HCT116 (cell line): ENCODE results near the gene NAT16.

ENCODE experiments used
- CTCF ChIP-seq, 3 experiments: fragments of 200-600 bp in 1 of 3; sonication (generic) in 1 of 3; IDR thresholded peaks in 2 of 3; conservative IDR thresholded peaks in 1 of 3; 2 replicates each; pipeline ENCODE4 v1.5.1; 2012 to 2017; ENCODE audit warnings: low read depth in 2 of 3, low read length in 2 of 3, antibody characterized with exemption in 1 of 3, borderline replicate concordance in 1 of 3, control low read depth in 1 of 3, mild to moderate bottlenecking in 1 of 3, mixed read lengths in 1 of 3, mixed run types in 1 of 3, moderate library complexity in 1 of 3; ENCODE audit not compliant: insufficient read depth in 1 of 3
- POLR2A ChIP-seq: IDR thresholded peaks from 2 replicates; pipeline ENCODE4 v1.7.0; 2011; ENCODE audit warnings: borderline replicate concordance; ENCODE audit not compliant: insufficient read depth, insufficient read length; ENCODE audit errors: extremely low read depth
- RAD21 ChIP-seq: IDR thresholded peaks from 2 replicates; pipeline ENCODE4 v1.6.1; 2012; ENCODE audit warnings: low read depth, mild to moderate bottlenecking

GRCh38 chr7:101180130-101180755, at the start of gene NAT16:
- TF ChIP-seq POLR2A (no peak), CTCF (IDR thresholded peaks at IDR 0.05 in 2 of 3, conservative IDR thresholded peaks at IDR 0.05 in 1 of 3; ENCODE audit: borderline replicate concordance in 1 of 3, insufficient read depth in 1 of 3, low read depth in 2 of 3, low read length in 2 of 3) (no peak), RAD21 (no peak)
